IMR-90 (cell line): ENCODE data around the gene ZNF212.

Experiments
- FOS ChIP-seq: fragments of 150-350 bp; IDR thresholded peaks from 2 replicates; pipeline ENCODE4 v1.6.1; 2016; ENCODE audit warnings: low read depth, low read length
- MAFK ChIP-seq: IDR thresholded peaks from 2 replicates; pipeline ENCODE4 v1.6.1; 2012; ENCODE audit warnings: low read depth, low read length, improper control_type of control experiment
- MAZ ChIP-seq: IDR thresholded peaks from 2 replicates; pipeline ENCODE4 v1.6.1; 2012; ENCODE audit warnings: low read depth, mild to moderate bottlenecking, low read length, improper control_type of control experiment, moderate library complexity, borderline replicate concordance
- MXI1 ChIP-seq: IDR thresholded peaks from 2 replicates; pipeline ENCODE4 v1.6.1; 2012; ENCODE audit warnings: low read depth, mild to moderate bottlenecking, low read length, moderate library complexity, borderline replicate concordance
- POLR2A ChIP-seq: IDR thresholded peaks from 2 replicates; pipeline ENCODE4 v1.6.1; 2012; ENCODE audit warnings: mild to moderate bottlenecking, low read depth, low read length
- RAD21 ChIP-seq: IDR thresholded peaks from 2 replicates; pipeline ENCODE4 v1.6.1; 2012; ENCODE audit warnings: low read length, improper control_type of control experiment
- RCOR1 ChIP-seq: IDR thresholded peaks from 2 replicates; pipeline ENCODE4 v1.6.1; 2012; ENCODE audit warnings: mild to moderate bottlenecking, low read length, improper control_type of control experiment; ENCODE audit not compliant: insufficient replicate concordance
- TF ChIP-seq, protein P1 (sequence below): conservative IDR thresholded peaks from 2 replicates; pipeline ENCODE4 v1.5.1; 2012; ENCODE audit warnings: mild to moderate bottlenecking, low read depth, low read length, improper control_type of control experiment
- TF ChIP-seq, protein P2 (sequence below): fragments of 150-350 bp; IDR thresholded peaks from 2 replicates; pipeline ENCODE4 v1.6.1; 2016; ENCODE audit warnings: low read depth, mild to moderate bottlenecking, low read length, moderate library complexity, borderline replicate concordance
- TF ChIP-seq, protein P3 (sequence below): fragments of 150-350 bp; IDR thresholded peaks from 2 replicates; pipeline ENCODE4 v1.6.1; 2017; ENCODE audit warnings: mild to moderate bottlenecking, antibody characterized with exemption, low read length, low read depth

DNA sequence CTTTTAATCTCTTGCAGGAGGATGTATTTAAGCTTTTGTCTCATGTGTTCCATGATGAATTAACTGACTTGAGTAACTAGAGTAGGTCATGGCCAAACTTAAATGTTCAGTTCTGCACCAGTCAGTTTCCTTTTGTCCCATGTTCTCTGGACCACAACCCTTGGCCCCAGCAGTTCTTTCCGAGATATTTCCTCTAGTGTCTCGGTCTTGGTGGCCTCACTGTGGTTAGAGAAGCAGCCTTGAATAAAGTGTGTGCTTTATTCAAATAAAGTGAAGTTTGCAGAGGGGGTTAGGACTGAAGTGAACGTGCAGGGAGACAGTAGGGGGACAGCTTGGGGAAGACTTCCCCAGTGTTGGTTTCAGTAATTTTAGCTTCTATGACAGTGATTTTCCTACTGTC, 9.3 kb downstream of the ZNF212 start:
- TF ChIP-seq, protein P1, sequence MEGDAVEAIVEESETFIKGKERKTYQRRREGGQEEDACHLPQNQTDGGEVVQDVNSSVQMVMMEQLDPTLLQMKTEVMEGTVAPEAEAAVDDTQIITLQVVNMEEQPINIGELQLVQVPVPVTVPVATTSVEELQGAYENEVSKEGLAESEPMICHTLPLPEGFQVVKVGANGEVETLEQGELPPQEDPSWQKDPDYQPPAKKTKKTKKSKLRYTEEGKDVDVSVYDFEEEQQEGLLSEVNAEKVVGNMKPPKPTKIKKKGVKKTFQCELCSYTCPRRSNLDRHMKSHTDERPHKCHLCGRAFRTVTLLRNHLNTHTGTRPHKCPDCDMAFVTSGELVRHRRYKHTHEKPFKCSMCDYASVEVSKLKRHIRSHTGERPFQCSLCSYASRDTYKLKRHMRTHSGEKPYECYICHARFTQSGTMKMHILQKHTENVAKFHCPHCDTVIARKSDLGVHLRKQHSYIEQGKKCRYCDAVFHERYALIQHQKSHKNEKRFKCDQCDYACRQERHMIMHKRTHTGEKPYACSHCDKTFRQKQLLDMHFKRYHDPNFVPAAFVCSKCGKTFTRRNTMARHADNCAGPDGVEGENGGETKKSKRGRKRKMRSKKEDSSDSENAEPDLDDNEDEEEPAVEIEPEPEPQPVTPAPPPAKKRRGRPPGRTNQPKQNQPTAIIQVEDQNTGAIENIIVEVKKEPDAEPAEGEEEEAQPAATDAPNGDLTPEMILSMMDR: no peak
- no peak for TF ChIP-seq RAD21
- TF ChIP-seq POLR2A: no peak
- TF ChIP-seq FOS: no peak
- TF ChIP-seq, protein P2, sequence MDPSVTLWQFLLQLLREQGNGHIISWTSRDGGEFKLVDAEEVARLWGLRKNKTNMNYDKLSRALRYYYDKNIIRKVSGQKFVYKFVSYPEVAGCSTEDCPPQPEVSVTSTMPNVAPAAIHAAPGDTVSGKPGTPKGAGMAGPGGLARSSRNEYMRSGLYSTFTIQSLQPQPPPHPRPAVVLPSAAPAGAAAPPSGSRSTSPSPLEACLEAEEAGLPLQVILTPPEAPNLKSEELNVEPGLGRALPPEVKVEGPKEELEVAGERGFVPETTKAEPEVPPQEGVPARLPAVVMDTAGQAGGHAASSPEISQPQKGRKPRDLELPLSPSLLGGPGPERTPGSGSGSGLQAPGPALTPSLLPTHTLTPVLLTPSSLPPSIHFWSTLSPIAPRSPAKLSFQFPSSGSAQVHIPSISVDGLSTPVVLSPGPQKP: no peak
- TF ChIP-seq MXI1: no peak
- TF ChIP-seq MAFK: no peak
- no peak for TF ChIP-seq RCOR1
- no peak for TF ChIP-seq MAZ
- TF ChIP-seq, protein P3, sequence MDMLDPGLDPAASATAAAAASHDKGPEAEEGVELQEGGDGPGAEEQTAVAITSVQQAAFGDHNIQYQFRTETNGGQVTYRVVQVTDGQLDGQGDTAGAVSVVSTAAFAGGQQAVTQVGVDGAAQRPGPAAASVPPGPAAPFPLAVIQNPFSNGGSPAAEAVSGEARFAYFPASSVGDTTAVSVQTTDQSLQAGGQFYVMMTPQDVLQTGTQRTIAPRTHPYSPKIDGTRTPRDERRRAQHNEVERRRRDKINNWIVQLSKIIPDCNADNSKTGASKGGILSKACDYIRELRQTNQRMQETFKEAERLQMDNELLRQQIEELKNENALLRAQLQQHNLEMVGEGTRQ: no peak
